Thoracic aorta (tissue), 2 donors: Measurements from ENCODE around the gene ARPC5. TPM values are rescaled to one million over a fixed set of nuclear protein-coding genes. Genes with fewer than 3 reads are reported as not detected.
A peak's percentile ranks its signal among the peaks of the same experiment; 100 is the strongest.

Source experiments
- ATAC-seq: fragments of 150-250 bp; one replicate; pipeline ENCODE4 v1.8.0; 2017; ENCODE audit warnings: low read depth; ENCODE audit not compliant: insufficient number of reproducible peaks, low FRiP score
- DNase-seq: peaks from one replicate; pipeline ENCODE4 v3.0.0-alpha.2; 2020; ENCODE audit warnings: low spot score
- H3K27ac ChIP-seq, 2 donors: fragments of 200-600 bp; sonication (generic); 1 replicate in 1 of 2; 2 replicates in 1 of 2; pipeline ENCODE4 v1.5.1; 2016; ENCODE audit warnings: mild to moderate bottlenecking in 2 of 2, moderate library complexity in 2 of 2
- H3K27me3 ChIP-seq: fragments of 200-600 bp; sonication (generic); replicated peaks from 2 replicates; pipeline ENCODE4 v1.6.0; 2016; ENCODE audit warnings: mild to moderate bottlenecking; ENCODE audit not compliant: insufficient read depth
- H3K36me3 ChIP-seq: fragments of 200-600 bp; sonication (generic); one replicate; pipeline ENCODE4 v1.5.1; 2016
- H3K4me1 ChIP-seq, 2 donors: fragments of 200-600 bp; sonication (generic); 1 replicate in 1 of 2; 2 replicates in 1 of 2; pipeline versions ENCODE4 v1.5.1 to v1.6.0; 2016; ENCODE audit warnings: low read depth in 2 of 2, mild to moderate bottlenecking in 1 of 2; ENCODE audit not compliant: control insufficient read depth in 1 of 2
- H3K4me3 ChIP-seq: fragments of 200-600 bp; sonication (generic); 2 replicates; pipeline ENCODE4 v1.5.1; 2016; ENCODE audit warnings: mild to moderate bottlenecking
- H3K9me3 ChIP-seq: fragments of 200-600 bp; sonication (generic); 2 replicates; pipeline ENCODE4 v1.5.1; 2016
- total RNA-seq, 2 donors: library from RNA; depleted of rRNA; stranded (reverse); fragments of >200 nt; gene quantifications; one replicate each; pipeline versions ENCODE4 v1.1.0 to v1.2.3, GENCODE V29; 2016
- TF ChIP-seq, protein P1 (sequence below): fragments of 200-600 bp; sonication (generic); IDR thresholded peaks from one replicate; pipeline ENCODE4 v1.5.1; 2019; ENCODE audit warnings: antibody characterized with exemption

The ARPC5 gene
- total RNA-seq, 2 donors from 2014 or later = 102 to 108 TPM

DNA sequence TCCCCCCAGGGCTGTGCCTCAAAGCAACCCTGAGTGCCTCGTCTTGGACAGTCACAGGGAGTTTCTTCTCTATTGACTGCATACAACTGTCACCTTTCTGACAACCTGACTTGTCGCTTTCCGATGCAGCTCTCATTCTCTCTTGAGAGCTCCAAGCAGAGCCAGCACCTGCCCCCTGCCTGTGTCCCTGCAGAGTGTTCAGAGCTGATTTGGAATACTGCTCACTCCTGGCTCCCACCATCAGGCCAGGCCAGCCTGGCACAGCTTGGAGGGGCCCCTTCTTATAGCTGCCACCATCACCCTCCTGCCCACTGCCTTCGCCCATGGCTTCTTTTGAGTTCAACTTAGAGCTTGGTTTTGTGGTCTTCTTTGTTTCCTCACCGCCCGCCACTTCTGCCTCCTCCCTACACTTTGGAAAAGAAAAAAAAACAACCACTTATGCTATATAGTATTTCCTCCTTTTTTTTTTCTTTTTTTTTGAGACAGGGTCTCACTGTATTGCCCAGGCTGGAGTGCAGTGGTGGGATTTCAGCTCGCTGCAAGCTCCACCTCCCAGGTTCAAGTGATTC, 57.6 kb downstream of the ARPC5 start:
- no peak overlapping the region for H3K27ac ChIP-seq
- TF ChIP-seq, protein P1, sequence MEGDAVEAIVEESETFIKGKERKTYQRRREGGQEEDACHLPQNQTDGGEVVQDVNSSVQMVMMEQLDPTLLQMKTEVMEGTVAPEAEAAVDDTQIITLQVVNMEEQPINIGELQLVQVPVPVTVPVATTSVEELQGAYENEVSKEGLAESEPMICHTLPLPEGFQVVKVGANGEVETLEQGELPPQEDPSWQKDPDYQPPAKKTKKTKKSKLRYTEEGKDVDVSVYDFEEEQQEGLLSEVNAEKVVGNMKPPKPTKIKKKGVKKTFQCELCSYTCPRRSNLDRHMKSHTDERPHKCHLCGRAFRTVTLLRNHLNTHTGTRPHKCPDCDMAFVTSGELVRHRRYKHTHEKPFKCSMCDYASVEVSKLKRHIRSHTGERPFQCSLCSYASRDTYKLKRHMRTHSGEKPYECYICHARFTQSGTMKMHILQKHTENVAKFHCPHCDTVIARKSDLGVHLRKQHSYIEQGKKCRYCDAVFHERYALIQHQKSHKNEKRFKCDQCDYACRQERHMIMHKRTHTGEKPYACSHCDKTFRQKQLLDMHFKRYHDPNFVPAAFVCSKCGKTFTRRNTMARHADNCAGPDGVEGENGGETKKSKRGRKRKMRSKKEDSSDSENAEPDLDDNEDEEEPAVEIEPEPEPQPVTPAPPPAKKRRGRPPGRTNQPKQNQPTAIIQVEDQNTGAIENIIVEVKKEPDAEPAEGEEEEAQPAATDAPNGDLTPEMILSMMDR = no peak
- ATAC-seq (no peak), DNase-seq (no peak)
- no peak overlapping the region for H3K4me3 ChIP-seq
- H3K27me3 ChIP-seq = no peaks in the 10 kb centered on the region
- H3K9me3 ChIP-seq = no peaks in the 10 kb centered on the region
- no peaks in the 10 kb centered on the region for H3K36me3 ChIP-seq
- H3K4me1 ChIP-seq = peaks cover 31 to 87% of the 10 kb centered on the region in 2 donors

DNA sequence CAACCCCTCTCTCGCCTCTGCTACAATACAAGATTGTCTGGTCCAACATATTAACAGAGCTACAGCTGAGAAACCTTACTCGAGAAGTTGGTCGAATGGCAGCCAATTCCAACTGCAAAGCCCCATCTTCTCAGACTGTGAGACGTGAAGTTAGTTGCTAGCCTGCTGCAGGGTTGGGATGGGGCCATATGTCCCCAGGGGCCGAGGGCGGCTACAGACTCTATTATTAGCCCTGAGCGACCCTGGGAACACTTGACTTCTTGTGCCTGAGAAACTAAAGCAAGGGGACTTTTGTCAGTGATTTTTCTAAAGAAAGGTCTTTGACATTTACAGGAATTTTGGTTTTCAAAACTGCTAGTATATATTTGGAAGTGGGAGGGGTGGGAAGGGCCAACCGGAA, 59.0 kb downstream of the ARPC5 start:
- Histone ChIP-seq H3K4me3 (no peak overlapping the region), H3K36me3 (no peaks in the 10 kb centered on the region), H3K4me1 (peaks cover 18 to 83% of the 10 kb centered on the region in 2 donors), H3K27ac (peak overlapping the region; percentile 11 to 16), H3K9me3 (no peaks in the 10 kb centered on the region), H3K27me3 (no peaks in the 10 kb centered on the region)
- TF ChIP-seq, protein P1 = no peak
- no peak for DNase-seq
- ATAC-seq = no peak

DNA sequence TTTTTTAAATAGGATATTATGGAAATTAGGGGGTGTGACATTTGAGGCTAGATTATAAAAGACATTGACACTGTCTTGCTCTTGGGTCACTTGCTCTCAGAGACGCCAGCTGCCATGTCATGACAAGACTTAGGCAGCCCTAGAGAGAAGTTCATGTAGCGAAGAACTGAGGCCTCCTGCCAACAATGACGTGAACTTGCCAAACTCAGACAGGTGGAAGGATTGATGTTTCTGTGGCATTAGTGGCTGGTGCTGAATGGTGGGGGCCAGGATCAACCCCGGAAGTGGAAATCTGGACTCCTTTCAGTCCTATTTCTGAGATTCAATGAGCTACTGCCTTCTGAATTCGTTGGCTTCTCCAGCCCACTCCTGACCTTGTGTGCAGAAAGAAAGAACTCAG, 60.0 kb downstream of the ARPC5 start:
- TF ChIP-seq, protein P1 = no peak
- ATAC-seq (no peak), DNase-seq (no peak)
- Histone ChIP-seq H3K27ac (no peak overlapping the region), H3K4me3 (no peak overlapping the region), H3K4me1 (peaks cover 15 to 74% of the 10 kb centered on the region in 2 donors), H3K27me3 (no peaks in the 10 kb centered on the region), H3K9me3 (no peaks in the 10 kb centered on the region), H3K36me3 (no peaks in the 10 kb centered on the region)

DNA sequence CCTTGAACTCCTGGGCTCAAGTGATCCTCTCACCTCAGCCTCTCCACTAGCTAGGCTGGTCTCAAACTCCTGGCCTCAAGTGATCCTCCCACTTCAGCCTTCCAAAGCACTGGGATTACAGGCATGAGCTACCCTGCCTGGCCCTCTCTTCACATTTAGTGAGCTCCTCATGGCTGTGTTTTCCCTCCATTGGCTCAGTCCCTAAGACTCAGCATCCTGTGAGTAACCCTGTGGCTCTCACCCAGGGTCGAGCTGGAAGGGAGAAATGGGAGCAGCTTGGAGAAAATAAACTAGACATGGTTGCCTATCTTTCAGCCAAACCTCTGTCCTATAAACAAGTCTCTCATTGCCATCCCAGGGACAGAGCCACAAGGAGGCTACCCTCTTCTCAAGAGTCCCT, 62.9 kb downstream of the ARPC5 start:
- Histone ChIP-seq H3K36me3 (no peaks in the 10 kb centered on the region), H3K9me3 (no peaks in the 10 kb centered on the region), H3K4me1 (peaks cover 6 to 51% of the 10 kb centered on the region in 2 donors), H3K27me3 (no peaks in the 10 kb centered on the region), H3K4me3 (no peak overlapping the region), H3K27ac (peak overlapping the region in 1 of 2 donors; percentile 19)
- no peak for ATAC-seq
- TF ChIP-seq, protein P1 = no peak
- DNase-seq = no peak

DNA sequence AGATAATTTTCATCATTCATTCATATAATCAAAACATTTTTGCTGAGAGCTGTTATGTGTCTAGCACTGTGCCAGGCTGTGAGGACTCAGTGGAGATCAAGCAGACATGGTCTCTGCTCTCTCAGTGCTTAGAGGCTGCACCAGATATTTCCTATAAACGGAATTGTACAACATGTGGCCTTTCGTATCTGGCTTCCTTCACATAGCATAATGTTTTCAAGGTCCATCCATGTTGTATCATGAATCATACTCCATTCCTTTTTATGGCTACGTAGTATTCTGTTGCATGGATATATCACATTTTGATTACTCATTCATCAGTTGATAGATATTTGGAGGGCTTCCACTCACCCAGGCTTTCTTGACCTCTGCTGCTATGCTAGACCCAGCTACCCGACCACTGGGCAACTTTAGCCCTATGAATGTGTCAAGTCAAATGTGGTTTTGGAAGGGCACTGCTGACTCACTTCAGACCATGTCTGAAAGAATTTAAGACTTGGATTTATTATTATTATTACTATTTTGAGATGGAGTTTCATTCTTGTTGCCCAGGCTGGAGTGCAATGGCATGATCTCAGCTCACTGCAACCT, 63.8 kb downstream of the ARPC5 start:
- Histone ChIP-seq H3K4me1 (peaks cover 6 to 51% of the 10 kb centered on the region in 2 donors), H3K9me3 (no peaks in the 10 kb centered on the region), H3K36me3 (no peaks in the 10 kb centered on the region), H3K27me3 (no peaks in the 10 kb centered on the region), H3K27ac (peak overlapping the region in 1 of 2 donors; percentile 19), H3K4me3 (no peak overlapping the region)
- DNase-seq (no peak), ATAC-seq (no peak)
- TF ChIP-seq, protein P1 = no peak

Other genes with a start within 250 kb of the ARPC5 start
- gene NMNAT2, start 217.4 kb downstream of the ARPC5 start, total RNA-seq = 1 to 10 TPM in 1 of 2 donors, under 1 TPM in 1; 0.68 to 1.1 TPM
- gene SMG7, start 163.3 kb downstream of the ARPC5 start, total RNA-seq = 10 to 100 TPM; 29.8 to 41.9 TPM
- gene NCF2, start 45.3 kb downstream of the ARPC5 start, total RNA-seq = 10 to 100 TPM; 21.7 to 22.2 TPM
- not detected for gene APOBEC4, start 17.5 kb upstream of the ARPC5 start, total RNA-seq
- 10 to 100 TPM; 27.6 to 35.7 TPM for gene RGL1, start 169.3 kb upstream of the ARPC5 start, total RNA-seq